ENCODE measurements around the gene CDV3. TPM values are rescaled to one million over a fixed set of nuclear protein-coding genes. Genes with fewer than 3 reads are reported as not detected.

Gene CDV3
- total RNA-seq, 1 experiment from 2014 or later = 173 TPM

- no peak for DNase-seq
- WGBS (ENCODE audit: extremely low coverage, insufficient read length, low lambda C conversion rate) = no CpG with 5 or more reads among the region's 4 CpGs
- Histone ChIP-seq H4K8ac (replicated peaks; ENCODE audit: insufficient read length, low read depth, low read length) (no peak overlapping the region), H2AFZ (ENCODE audit: low read length) (no peak overlapping the region), H3K27ac (ENCODE audit: insufficient read length, low read depth, low read length) (no peak overlapping the region), H3K14ac (ENCODE audit: insufficient read depth, low read length) (no peak overlapping the region), H4K91ac (ENCODE audit: insufficient read length, low read depth, low read length) (no peak overlapping the region), H4K5ac (ENCODE audit: insufficient read length, low read depth, low read length) (no peak overlapping the region), H3K23ac (ENCODE audit: insufficient read length, low read depth, low read length) (no peak overlapping the region), H3K18ac (ENCODE audit: insufficient read length, low read depth, low read length) (no peak overlapping the region), H2BK15ac (ENCODE audit: low read depth, low read length) (no peak overlapping the region), H2BK12ac (ENCODE audit: insufficient read length, low read depth, low read length) (no peak overlapping the region), H4K20me1 (ENCODE audit: control insufficient read depth, insufficient read depth, insufficient read length) (no peaks in the 10 kb centered on the region), H3K4ac (ENCODE audit: low read depth, low read length) (no peak overlapping the region), H3K27me3 (ENCODE audit: insufficient read depth, low read length) (no peaks in the 10 kb centered on the region), H3K79me2 (ENCODE audit: insufficient read depth, low read length) (no peaks in the 10 kb centered on the region), H3K4me2 (ENCODE audit: insufficient read depth, insufficient read length, low read length) (no peak overlapping the region), H2AK5ac (ENCODE audit: insufficient read length, low read length) (no peak overlapping the region), H2BK120ac (ENCODE audit: low read depth, low read length, poor library complexity, severe bottlenecking) (no peak overlapping the region), H3T11ph (ENCODE audit: low read length) (no peak overlapping the region), H2BK20ac (ENCODE audit: low read depth, low read length, poor library complexity, severe bottlenecking) (no peak overlapping the region), H3K4me1 (ENCODE audit: insufficient read depth, low read length) (no peaks in the 10 kb centered on the region), H3K9ac (ENCODE audit: extremely low read depth, insufficient read length, low read length) (no peak overlapping the region), H3K56ac (ENCODE audit: insufficient read length, low read depth, low read length) (no peak overlapping the region), H3K79me1 (ENCODE audit: insufficient read depth, low read depth, low read length, poor library complexity, severe bottlenecking) (no peaks in the 10 kb centered on the region), H2BK5ac (ENCODE audit: insufficient read length, low read length) (no peak overlapping the region), H3K9me3 (ENCODE audit: control insufficient read depth, low read depth, low read length) (no peaks in the 10 kb centered on the region), H3K23me2 (ENCODE audit: insufficient read length, low read depth, low read length, poor library complexity, severe bottlenecking) (no peaks in the 10 kb centered on the region)
- Mint-ChIP-seq H3K36me3 (ENCODE audit: insufficient read depth in 1 of 3, low read depth in 3 of 3) (peaks cover 38 to 69% (median 64%) of the 10 kb centered on the region in 3 experiments; a peak in 6 of 7 replicates), H3K27ac (no peak overlapping the region), H3K9me3 (no peaks in the 10 kb centered on the region), H3K27me3 (ENCODE audit: low read depth) (no peaks in the 10 kb centered on the region), H3K4me1 (peaks cover 0 to 9% of the 10 kb centered on the region in 2 experiments; a peak in 2 of 4 replicates), H3K4me3 (no peak overlapping the region)
- TF ChIP-seq, protein P1, sequence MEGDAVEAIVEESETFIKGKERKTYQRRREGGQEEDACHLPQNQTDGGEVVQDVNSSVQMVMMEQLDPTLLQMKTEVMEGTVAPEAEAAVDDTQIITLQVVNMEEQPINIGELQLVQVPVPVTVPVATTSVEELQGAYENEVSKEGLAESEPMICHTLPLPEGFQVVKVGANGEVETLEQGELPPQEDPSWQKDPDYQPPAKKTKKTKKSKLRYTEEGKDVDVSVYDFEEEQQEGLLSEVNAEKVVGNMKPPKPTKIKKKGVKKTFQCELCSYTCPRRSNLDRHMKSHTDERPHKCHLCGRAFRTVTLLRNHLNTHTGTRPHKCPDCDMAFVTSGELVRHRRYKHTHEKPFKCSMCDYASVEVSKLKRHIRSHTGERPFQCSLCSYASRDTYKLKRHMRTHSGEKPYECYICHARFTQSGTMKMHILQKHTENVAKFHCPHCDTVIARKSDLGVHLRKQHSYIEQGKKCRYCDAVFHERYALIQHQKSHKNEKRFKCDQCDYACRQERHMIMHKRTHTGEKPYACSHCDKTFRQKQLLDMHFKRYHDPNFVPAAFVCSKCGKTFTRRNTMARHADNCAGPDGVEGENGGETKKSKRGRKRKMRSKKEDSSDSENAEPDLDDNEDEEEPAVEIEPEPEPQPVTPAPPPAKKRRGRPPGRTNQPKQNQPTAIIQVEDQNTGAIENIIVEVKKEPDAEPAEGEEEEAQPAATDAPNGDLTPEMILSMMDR (conservative IDR thresholded peaks at IDR 0.05) = no peak
Measured at GRCh38 chr3:133588035-133588434, 14.5 kb downstream of the CDV3 start.

Data from H9 (cell line).